ENCODE measurements around the gene AMIGO2. TPM values are rescaled to one million over a fixed set of nuclear protein-coding genes. Genes with fewer than 3 reads are reported as not detected.

AMIGO2 gene
- total RNA-seq, 1 experiment from 2014 or later = 8.6 TPM

DNA sequence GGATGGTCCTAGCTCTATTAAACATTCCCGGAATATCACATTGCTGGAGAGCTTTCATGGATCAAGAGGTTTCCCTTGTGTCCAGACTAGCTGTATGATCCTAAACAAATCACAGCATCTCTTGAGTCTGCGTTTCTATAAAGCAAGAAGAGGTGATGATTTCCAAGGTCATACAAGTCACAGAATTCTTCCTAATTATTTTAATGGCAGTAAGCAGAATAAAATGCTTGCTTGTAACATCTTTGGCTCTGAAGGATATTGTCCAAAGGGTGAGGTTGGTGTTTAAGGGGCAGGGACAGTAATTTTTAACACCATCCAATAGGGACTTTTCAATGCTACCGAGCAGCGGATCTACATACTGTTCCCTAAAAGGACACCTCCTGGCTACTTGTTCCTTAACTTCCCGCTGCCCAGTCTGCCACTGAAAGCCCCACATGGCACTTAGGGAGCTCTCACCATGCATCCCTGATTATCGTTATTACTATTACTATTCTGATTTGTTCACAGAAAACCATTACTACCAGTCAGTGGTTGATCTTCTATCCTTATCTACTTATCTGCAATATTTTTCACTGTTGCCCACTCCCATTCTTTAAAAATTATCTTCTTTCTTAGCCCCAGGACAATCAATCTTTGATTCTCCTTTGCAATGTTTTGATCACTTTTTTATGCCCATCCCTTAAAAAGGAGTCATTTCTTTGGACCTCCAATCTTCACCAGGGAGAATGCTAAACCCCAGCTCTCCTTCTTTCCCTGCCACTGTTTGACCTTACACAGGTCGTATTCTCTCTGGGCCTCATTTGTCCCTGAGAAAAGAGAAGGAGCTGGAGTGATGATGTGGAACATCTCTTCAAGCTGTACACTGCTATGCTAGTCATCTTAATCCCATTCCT lies 4.3 kb downstream of the AMIGO2 start:
- Histone ChIP-seq H4K5ac (ENCODE audit: insufficient read length, low read depth, low read length) (no peak overlapping the region), H2BK15ac (ENCODE audit: low read depth, low read length) (no peak overlapping the region), H4K8ac (replicated peaks; ENCODE audit: insufficient read length, low read depth, low read length) (no peak overlapping the region), H4K20me1 (ENCODE audit: control insufficient read depth, insufficient read depth, insufficient read length) (no peaks in the 10 kb centered on the region), H3K27me3 (ENCODE audit: insufficient read depth, low read length) (peaks cover 4% of the 10 kb centered on the region; the same call in 1 of the 2 replicates), H3K23ac (ENCODE audit: insufficient read length, low read depth, low read length) (no peak overlapping the region), H3K4me1 (ENCODE audit: insufficient read depth, low read length) (no peaks in the 10 kb centered on the region), H2AFZ (ENCODE audit: low read length) (no peak overlapping the region), H3K9ac (ENCODE audit: extremely low read depth, insufficient read length, low read length) (no peak overlapping the region), H3K79me1 (ENCODE audit: insufficient read depth, low read depth, low read length, poor library complexity, severe bottlenecking) (no peaks in the 10 kb centered on the region), H3K9me3 (ENCODE audit: control insufficient read depth, low read depth, low read length) (no peaks in the 10 kb centered on the region), H3K23me2 (ENCODE audit: insufficient read length, low read depth, low read length, poor library complexity, severe bottlenecking) (peaks cover 9% of the 10 kb centered on the region), H3T11ph (ENCODE audit: low read length) (no peak overlapping the region), H2AK5ac (ENCODE audit: insufficient read length, low read length) (no peak overlapping the region), H2BK5ac (ENCODE audit: insufficient read length, low read length) (no peak overlapping the region), H3K4ac (ENCODE audit: low read depth, low read length) (no peak overlapping the region), H3K56ac (ENCODE audit: insufficient read length, low read depth, low read length) (no peak overlapping the region), H3K4me2 (ENCODE audit: insufficient read depth, insufficient read length, low read length) (no peak overlapping the region), H3K27ac (ENCODE audit: insufficient read length, low read depth, low read length) (no peak overlapping the region), H2BK12ac (ENCODE audit: insufficient read length, low read depth, low read length) (no peak overlapping the region), H2BK20ac (ENCODE audit: low read depth, low read length, poor library complexity, severe bottlenecking) (no peak overlapping the region), H4K91ac (ENCODE audit: insufficient read length, low read depth, low read length) (no peak overlapping the region), H2BK120ac (ENCODE audit: low read depth, low read length, poor library complexity, severe bottlenecking) (no peak overlapping the region), H3K79me2 (ENCODE audit: insufficient read depth, low read length) (no peaks in the 10 kb centered on the region), H3K18ac (ENCODE audit: insufficient read length, low read depth, low read length) (no peak overlapping the region), H3K14ac (ENCODE audit: insufficient read depth, low read length) (no peak overlapping the region)
- TF ChIP-seq, protein P1, sequence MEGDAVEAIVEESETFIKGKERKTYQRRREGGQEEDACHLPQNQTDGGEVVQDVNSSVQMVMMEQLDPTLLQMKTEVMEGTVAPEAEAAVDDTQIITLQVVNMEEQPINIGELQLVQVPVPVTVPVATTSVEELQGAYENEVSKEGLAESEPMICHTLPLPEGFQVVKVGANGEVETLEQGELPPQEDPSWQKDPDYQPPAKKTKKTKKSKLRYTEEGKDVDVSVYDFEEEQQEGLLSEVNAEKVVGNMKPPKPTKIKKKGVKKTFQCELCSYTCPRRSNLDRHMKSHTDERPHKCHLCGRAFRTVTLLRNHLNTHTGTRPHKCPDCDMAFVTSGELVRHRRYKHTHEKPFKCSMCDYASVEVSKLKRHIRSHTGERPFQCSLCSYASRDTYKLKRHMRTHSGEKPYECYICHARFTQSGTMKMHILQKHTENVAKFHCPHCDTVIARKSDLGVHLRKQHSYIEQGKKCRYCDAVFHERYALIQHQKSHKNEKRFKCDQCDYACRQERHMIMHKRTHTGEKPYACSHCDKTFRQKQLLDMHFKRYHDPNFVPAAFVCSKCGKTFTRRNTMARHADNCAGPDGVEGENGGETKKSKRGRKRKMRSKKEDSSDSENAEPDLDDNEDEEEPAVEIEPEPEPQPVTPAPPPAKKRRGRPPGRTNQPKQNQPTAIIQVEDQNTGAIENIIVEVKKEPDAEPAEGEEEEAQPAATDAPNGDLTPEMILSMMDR (conservative IDR thresholded peaks at IDR 0.05) = no peak
- H3K27me3 Mint-ChIP-seq (ENCODE audit: low read depth) = peaks cover 19% of the 10 kb centered on the region
- H3K4me1 Mint-ChIP-seq = peaks cover 14 to 23% of the 10 kb centered on the region in 2 experiments
- DNase-seq = no peak
- no CpG with 5 or more reads among the region's 7 CpGs for WGBS (ENCODE audit: extremely low coverage, insufficient read length, low lambda C conversion rate)
- peaks cover 0 to 5% (median 2%) of the 10 kb centered on the region in 3 experiments; a peak in 3 of 7 replicates for H3K36me3 Mint-ChIP-seq (ENCODE audit: insufficient read depth in 1 of 3, low read depth in 3 of 3)
- H3K4me3 Mint-ChIP-seq = no peak overlapping the region
- H3K9me3 Mint-ChIP-seq = no peaks in the 10 kb centered on the region
- no peak overlapping the region for H3K27ac Mint-ChIP-seq
